Central memory CD8-positive, alpha-beta T cell (primary cell): ENCODE results near the gene ADCYAP1.

Experiments
- ATAC-seq: fragments of 150-1000 bp; cut with Tn5 transposase; replicated peaks from 2 replicates; pipeline ENCODE4 v1.10.0; 2022; ENCODE audit warnings: mild to moderate bottlenecking, moderate FRiP score, moderate number of reproducible peaks; ENCODE audit not compliant: poor library complexity, severe bottlenecking; ENCODE audit errors: extremely low read depth
- DNase-seq, 2 donors: peaks; one replicate each; pipeline ENCODE4 v3.0.0; 2021; ENCODE audit warnings: low spot score in 2 of 2
- H3K27ac Mint-ChIP-seq: one replicate; pipeline ENCODE4 v1.8.0; 2022; ENCODE audit warnings: low read depth, mild to moderate bottlenecking, moderate library complexity, mixed read lengths
- H3K27me3 Mint-ChIP-seq: one replicate; pipeline ENCODE4 v1.8.0; 2022; ENCODE audit warnings: mixed read lengths
- H3K36me3 Mint-ChIP-seq: one replicate; pipeline ENCODE4 v1.8.0; 2022; ENCODE audit warnings: mild to moderate bottlenecking, moderate library complexity, mixed read lengths; ENCODE audit not compliant: insufficient read depth
- H3K4me1 Mint-ChIP-seq: one replicate; pipeline ENCODE4 v1.8.0; 2022; ENCODE audit warnings: mixed read lengths
- H3K4me3 Mint-ChIP-seq: one replicate; pipeline ENCODE4 v1.8.0; 2022; ENCODE audit warnings: mild to moderate bottlenecking, moderate library complexity, mixed read lengths
- H3K9me3 Mint-ChIP-seq: one replicate; pipeline ENCODE4 v1.8.0; 2022; ENCODE audit warnings: mixed read lengths

The ADCYAP1 gene

GRCh38 chr18:903701-904100 is 970 bp upstream of the ADCYAP1 start:
- no peak overlapping the region for H3K4me3 Mint-ChIP-seq
- DNase-seq (no peak), ATAC-seq (no peak)
- no peaks in the 10 kb centered on the region for H3K9me3 Mint-ChIP-seq
- H3K36me3 Mint-ChIP-seq, result peaks cover 7% of the 10 kb centered on the region
- H3K4me1 Mint-ChIP-seq, result peaks cover 5% of the 10 kb centered on the region
- peaks cover 91% of the 10 kb centered on the region for H3K27me3 Mint-ChIP-seq
- no peak overlapping the region for H3K27ac Mint-ChIP-seq

GRCh38 chr18:905307-905947 is 756 bp downstream of the ADCYAP1 start:
- ATAC-seq, result no peak
- Mint-ChIP-seq H3K27me3 (peaks cover 88% of the 10 kb centered on the region), H3K9me3 (no peaks in the 10 kb centered on the region), H3K27ac (no peak overlapping the region), H3K4me1 (peaks cover 5% of the 10 kb centered on the region), H3K4me3 (peak overlapping the region; percentile 25), H3K36me3 (peaks cover 8% of the 10 kb centered on the region)
- DNase-seq, result no peak

- Mint-ChIP-seq H3K36me3 (peaks cover 8% of the 10 kb centered on the region), H3K9me3 (no peaks in the 10 kb centered on the region), H3K27ac (no peak overlapping the region), H3K4me3 (peak overlapping the region; percentile 25), H3K4me1 (peaks cover 5% of the 10 kb centered on the region), H3K27me3 (peaks cover 88% of the 10 kb centered on the region)
- ATAC-seq, result no peak
- no peak for DNase-seq
These were observed 1.3 kb downstream of the ADCYAP1 start for GRCh38 chr18:905948-906415.

- Mint-ChIP-seq H3K4me3 (peak overlapping the region; percentile 25), H3K9me3 (no peaks in the 10 kb centered on the region)
- DNase-seq, result no peak
These were observed 1.9 kb downstream of the ADCYAP1 start for GRCh38 chr18:906416-907114.

GRCh38 chr18:907115-907884 is 2.6 kb downstream of the ADCYAP1 start:
- Mint-ChIP-seq H3K4me1 (peaks cover 5% of the 10 kb centered on the region), H3K4me3 (peak overlapping the region; percentile 66)

More at GRCh38 chr18:906416-907114, 1.9 kb downstream of the ADCYAP1 start:
- Mint-ChIP-seq H3K27ac (no peak overlapping the region), H3K27me3 (peaks cover 88% of the 10 kb centered on the region), H3K36me3 (peaks cover 8% of the 10 kb centered on the region), H3K4me1 (peaks cover 5% of the 10 kb centered on the region)
- ATAC-seq, result no peak

GRCh38 chr18:907885-908757 is 3.5 kb downstream of the ADCYAP1 start:
- no peak for DNase-seq
- no peak for ATAC-seq

More at GRCh38 chr18:907115-907884, 2.6 kb downstream of the ADCYAP1 start:
- DNase-seq, result no peak
- Mint-ChIP-seq H3K36me3 (peaks cover 7% of the 10 kb centered on the region), H3K27ac (no peak overlapping the region), H3K27me3 (peaks cover 88% of the 10 kb centered on the region), H3K9me3 (no peaks in the 10 kb centered on the region)
- no peak for ATAC-seq

GRCh38 chr18:908758-909724 is 4.4 kb downstream of the ADCYAP1 start:
- peaks cover 5% of the 10 kb centered on the region for H3K4me1 Mint-ChIP-seq
- H3K36me3 Mint-ChIP-seq, result peaks cover 5% of the 10 kb centered on the region
- peak overlapping the region; percentile 66 for H3K4me3 Mint-ChIP-seq
- ATAC-seq, result no peak
- H3K27me3 Mint-ChIP-seq, result peaks cover 76% of the 10 kb centered on the region
- no peak for DNase-seq
- H3K27ac Mint-ChIP-seq, result no peak overlapping the region
- H3K9me3 Mint-ChIP-seq, result no peaks in the 10 kb centered on the region

More at GRCh38 chr18:907885-908757, 3.5 kb downstream of the ADCYAP1 start:
- no peaks in the 10 kb centered on the region for H3K9me3 Mint-ChIP-seq
- H3K27me3 Mint-ChIP-seq, result peaks cover 83% of the 10 kb centered on the region
- H3K36me3 Mint-ChIP-seq, result peaks cover 5% of the 10 kb centered on the region
- H3K4me1 Mint-ChIP-seq, result peaks cover 5% of the 10 kb centered on the region
- peak overlapping the region; percentile 66 for H3K4me3 Mint-ChIP-seq
- H3K27ac Mint-ChIP-seq, result no peak overlapping the region

- H3K36me3 Mint-ChIP-seq, result peaks cover 3% of the 10 kb centered on the region
- DNase-seq (no peak), ATAC-seq (no peak)
- no peak overlapping the region for H3K4me3 Mint-ChIP-seq
- no peak overlapping the region for H3K27ac Mint-ChIP-seq
- peaks cover 77% of the 10 kb centered on the region for H3K27me3 Mint-ChIP-seq
- peaks cover 5% of the 10 kb centered on the region for H3K4me1 Mint-ChIP-seq
- no peaks in the 10 kb centered on the region for H3K9me3 Mint-ChIP-seq
These were observed 5.6 kb downstream of the ADCYAP1 start for GRCh38 chr18:910247-910646.

GRCh38 chr18:911025-911424 is 6.4 kb downstream of the ADCYAP1 start:
- Mint-ChIP-seq H3K36me3 (peaks cover 1% of the 10 kb centered on the region), H3K9me3 (no peaks in the 10 kb centered on the region), H3K27me3 (peaks cover 75% of the 10 kb centered on the region), H3K27ac (no peak overlapping the region), H3K4me1 (peaks cover 1% of the 10 kb centered on the region), H3K4me3 (no peak overlapping the region)
- DNase-seq, result no peak
- ATAC-seq, result no peak

GRCh38 chr18:911486-911885 is 6.8 kb downstream of the ADCYAP1 start:
- Mint-ChIP-seq H3K4me1 (no peaks in the 10 kb centered on the region), H3K27ac (no peak overlapping the region), H3K4me3 (no peak overlapping the region), H3K27me3 (peaks cover 71% of the 10 kb centered on the region), H3K36me3 (peaks cover 1% of the 10 kb centered on the region), H3K9me3 (no peaks in the 10 kb centered on the region)
- DNase-seq, result no peak
- ATAC-seq, result no peak

- Mint-ChIP-seq H3K4me3 (no peak overlapping the region), H3K27me3 (peaks cover 61% of the 10 kb centered on the region), H3K27ac (no peak overlapping the region), H3K36me3 (no peaks in the 10 kb centered on the region), H3K4me1 (no peaks in the 10 kb centered on the region), H3K9me3 (no peaks in the 10 kb centered on the region)
- ATAC-seq (no peak), DNase-seq (no peak)
These were observed 11.9 kb downstream of the ADCYAP1 start for GRCh38 chr18:916562-916961.
